Measurements from ENCODE around the gene RASGRP2.
"Not testable (repeated sequence)": the region's sequence is repeated elsewhere in the genome, so short reads cannot be mapped to it uniquely, and the experiment has no call there.

The RASGRP2 gene

DNA sequence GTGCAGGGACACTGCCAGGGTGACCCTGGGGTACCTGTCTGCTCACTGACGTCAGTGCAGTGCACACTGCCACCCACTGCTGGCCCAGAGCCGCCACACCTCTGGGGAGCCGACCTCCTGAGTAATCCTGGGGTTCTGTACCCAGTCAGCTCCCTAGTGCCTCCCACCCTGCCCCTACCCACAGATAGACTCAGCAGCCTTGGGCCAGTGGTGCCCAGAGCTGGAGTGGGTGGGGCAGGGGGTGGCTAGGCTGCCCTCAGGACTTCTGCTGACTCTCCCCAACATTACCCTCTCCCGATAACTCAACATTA is 26.7 kb downstream of the RASGRP2 start:
- no peak for DNase-seq

DNA sequence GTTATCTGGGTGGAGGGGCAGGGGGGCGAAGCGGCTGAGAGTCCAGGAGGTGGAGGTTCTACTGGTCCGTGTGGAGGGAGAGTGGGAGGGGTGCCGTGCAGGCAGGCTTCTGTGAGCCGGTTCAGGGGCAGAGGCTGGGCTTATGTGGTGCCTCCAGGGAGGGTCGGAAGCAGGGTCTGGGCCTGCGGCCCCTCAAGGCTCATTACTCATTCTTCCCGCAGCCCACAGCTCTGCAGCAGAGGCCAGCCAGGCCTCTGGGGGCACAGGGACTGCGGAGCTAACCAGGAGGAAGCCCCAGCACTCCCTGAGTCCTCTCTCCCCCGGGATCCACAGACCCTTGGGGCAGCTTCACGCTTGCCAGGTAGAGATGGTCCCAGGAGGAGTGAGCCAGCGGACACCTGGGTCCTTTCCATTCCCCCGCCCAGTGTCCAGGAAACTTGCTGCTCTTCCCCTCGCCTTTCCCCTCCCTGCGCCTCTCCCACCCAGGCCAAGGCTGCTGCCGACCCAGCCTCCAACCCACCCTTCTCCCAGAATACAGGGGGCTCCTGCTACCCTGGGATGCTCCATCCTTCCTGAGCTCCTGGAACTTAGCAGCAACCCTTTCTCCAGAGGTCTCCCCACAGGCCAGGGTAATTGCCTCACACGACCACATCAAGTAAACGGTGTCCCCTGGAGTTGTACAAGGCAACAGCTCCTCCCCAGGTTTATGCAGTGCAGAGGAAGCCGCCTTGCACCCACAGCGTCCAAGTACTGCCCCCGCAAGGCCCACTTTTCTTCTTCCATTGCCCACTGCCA is 27.3 kb downstream of the RASGRP2 start:
- DNase-seq: no peak

DNA sequence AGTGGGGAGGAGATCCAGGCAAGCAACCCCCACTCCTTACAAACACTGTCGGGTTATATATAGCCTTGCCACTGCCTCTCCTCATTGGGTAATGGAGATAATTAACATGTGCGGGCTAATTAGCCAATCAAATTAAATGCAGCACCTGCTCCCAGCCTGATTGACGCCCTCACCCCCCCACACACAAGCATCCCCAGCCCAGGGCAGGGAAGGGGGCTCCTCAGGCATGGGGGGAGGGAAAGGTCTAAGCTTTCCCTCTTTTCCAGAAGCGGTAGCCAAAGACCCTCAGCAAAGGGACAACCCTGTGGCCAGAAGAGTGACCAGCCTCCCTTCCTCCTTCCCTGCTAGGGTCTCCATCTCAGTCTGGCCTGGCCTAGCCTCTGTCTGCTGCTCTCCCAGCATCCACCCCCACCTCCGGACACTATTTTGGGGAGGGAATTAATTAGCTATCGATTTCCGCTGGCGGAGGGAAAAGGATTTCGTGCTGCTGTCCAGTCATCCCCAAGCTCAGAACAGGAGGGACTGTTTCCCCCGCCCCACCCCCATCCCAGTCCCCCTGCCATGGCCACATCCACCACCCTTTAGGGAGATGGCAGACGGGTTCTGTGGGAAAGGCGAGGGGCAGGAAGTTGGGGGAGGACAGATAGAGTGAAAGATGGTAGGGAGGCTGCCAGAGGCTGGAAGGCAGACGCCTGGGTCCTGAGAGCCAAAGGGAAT is 28.0 kb downstream of the RASGRP2 start:
- DNase-seq: no peak

DNA sequence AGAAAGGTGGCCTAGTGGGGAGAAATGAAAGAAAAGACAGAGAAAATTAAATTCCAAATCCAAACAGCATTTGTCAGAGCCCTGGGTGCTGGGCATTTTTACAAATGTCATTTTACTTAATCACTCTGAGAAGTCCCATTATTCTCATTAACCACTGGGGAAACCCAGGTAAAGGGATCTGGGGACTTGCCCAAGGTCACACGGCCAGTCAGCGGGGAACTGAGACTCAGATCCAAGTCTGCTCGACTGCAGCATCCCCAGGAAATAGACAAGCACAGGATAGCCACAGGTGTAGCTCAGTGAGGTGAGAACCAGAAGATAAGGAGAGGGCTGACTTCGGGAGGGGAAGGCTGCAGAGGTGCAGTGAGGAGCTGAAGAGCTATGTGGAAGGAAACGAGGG is 28.8 kb downstream of the RASGRP2 start:
- no peak for DNase-seq

DNA sequence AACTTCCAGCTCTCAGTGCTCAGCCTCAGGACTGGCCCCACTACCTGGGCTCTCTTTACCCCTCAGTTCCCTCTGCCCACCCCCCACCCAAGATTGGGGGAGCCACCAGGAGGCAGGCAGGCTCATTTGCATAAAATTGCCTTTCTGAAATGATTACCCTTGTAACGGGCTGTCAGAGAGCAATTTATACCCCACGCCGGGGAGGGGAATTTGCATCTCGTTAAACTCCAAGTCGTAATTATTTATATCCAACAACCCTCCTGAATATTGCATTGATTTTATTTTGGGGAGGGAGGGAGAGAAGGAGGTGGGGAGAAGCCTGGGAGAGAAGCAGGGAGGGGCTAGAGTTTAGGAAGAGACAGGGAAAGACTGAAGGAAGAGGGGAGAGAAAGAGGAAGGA is 29.3 kb downstream of the RASGRP2 start:
- DNase-seq: no peak

DNA sequence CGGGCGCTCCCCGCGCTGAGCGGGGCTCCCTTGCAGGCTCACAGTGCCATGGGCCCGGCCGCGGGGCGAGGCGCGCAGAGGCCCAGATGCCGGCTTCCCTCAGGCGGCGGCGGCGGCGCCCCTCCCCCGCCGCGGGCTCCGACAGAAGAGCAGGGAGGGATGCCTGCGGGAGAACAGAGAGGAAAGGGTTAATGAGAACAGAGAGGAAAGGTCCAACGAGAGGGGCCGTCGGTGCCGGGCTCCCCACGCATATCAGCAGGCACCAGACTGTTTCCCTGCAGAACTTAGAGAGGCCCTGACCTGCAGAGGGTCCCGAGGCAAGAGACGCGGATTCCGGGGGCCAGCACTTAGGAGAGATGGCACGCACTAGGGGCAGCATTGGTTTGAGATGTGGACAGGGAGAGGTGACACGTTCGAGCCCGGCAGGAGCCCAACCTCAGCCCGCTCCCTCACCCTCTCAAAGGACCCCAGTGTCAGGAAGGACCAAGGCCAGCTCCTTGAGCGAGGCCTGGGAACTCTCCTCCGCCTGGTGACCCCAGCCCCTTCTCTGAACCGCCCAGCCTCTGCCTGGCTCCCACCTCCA is 30.1 kb downstream of the RASGRP2 start:
- DNase-seq: no peak

DNA sequence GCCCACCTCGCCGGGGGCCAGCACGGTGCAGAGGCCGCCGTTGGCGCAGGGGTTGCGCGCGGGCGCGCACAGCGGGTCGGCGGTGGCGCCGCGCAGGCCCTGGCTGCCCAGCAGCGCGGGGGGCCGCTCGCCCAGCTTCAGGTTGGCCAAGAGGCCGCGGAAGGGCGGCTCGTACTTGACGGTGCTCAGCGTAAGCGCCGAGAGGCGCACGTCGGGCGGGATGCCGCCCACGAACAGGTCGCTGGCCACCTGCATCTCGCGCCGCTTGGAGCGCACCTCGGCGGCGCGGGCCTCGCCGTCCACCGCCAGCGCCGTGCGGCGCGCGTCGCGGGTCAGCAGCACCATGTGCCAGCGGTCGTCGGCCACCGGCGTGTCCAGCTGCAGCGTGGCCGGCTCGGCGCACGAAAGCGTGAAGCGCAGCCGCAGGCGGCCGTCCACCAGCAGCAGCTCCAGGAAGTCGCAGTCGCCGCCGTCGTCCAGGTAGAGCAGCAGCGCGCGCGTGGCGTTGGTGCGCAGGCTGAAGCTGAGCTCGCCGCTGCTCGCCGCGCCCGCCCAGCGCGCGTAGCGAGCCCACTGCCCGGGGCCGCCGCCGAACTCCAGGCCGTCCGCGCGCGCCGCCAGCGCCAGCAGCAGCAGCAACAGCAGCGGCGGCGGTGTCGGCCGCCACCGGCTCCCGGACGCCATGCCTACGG is 30.8 kb downstream of the RASGRP2 start:
- DNase-seq: no peak

DNA sequence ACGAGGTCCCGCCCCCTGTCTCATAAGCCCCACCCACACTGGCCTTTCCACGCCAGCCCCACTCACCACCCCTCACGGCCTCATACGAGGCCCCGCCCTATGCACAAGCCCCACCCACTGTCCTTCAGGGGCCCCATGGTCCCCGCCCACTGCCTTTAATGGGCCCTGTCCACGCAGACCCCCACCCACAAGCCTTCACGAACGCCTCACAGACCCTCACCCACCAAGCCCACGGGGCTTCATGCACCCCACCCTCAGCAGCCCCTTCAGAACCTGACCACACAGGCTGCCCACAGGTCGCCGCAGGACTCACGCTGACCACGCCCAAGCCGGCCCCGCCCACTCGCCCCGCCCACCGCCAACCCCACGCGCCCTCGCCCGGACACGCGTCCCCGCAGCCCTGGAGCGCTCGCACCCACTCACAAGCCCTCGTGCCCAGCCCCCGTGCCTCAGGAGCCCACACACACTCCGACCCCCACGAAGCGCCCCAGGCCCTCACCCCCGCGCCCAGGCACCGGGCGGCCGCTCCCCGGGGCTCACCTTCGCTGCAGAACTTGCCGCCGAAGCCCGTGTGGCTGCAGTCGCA is 31.4 kb downstream of the RASGRP2 start:
- DNase-seq: no peak

DNA sequence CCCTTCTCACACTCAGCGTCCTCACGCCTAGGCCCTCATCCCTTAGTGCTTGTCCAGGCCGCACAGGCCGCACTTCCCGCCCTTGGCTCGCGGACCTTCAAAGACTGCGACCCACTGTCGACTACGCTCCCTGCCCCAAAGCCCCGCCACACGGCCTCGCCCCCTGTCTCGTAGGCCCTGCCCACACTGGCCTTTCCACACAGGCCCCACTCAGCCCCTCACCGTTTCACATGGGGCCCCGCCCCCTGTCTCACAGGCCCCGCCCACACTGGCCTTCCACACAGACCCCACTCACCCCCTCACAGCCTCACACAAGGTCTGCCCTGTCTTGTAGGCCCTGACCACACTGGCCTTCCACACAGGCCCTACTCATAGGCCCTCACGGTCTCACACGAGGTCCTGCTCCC is 32.0 kb downstream of the RASGRP2 start:
- no peak for DNase-seq

DNA sequence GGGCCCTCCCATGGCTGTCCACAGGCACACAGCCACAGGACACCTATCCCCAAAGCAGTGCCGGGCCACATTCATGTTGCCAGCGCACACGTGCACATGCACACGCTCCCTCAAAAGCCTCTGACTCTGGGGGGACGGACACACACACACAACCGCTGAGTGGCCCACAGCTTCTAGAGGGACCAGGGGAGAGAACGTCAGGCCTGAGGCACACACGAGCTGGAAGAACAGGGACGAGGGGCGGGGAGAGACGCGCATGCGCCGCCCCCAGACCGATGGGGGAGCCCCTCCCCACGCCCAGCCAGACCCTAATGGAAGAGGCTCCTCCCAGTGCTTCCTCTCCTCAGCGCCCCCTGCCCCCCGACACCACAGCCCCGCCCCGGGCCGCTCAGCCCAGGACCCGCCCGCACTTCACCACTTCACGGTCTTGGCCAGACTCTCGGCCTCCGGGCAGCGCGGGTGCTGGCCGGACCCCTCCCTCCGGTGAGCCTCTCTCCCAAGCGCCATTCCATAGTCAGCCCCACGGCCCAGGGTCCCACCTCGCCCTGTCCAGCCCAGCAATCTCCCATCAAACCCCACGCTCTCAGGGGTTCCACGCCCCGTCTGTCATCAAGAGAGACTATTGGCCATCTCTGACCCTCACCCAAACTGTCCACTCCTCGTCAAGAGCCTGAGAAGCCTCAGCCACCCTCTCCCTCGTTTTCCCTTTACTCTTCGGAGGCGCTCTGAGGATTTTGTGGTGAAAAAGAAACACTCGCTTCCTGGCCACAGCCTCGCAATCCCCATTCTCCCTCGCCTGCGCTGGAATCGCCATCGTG is 32.6 kb downstream of the RASGRP2 start:
- no peak for DNase-seq

DNA sequence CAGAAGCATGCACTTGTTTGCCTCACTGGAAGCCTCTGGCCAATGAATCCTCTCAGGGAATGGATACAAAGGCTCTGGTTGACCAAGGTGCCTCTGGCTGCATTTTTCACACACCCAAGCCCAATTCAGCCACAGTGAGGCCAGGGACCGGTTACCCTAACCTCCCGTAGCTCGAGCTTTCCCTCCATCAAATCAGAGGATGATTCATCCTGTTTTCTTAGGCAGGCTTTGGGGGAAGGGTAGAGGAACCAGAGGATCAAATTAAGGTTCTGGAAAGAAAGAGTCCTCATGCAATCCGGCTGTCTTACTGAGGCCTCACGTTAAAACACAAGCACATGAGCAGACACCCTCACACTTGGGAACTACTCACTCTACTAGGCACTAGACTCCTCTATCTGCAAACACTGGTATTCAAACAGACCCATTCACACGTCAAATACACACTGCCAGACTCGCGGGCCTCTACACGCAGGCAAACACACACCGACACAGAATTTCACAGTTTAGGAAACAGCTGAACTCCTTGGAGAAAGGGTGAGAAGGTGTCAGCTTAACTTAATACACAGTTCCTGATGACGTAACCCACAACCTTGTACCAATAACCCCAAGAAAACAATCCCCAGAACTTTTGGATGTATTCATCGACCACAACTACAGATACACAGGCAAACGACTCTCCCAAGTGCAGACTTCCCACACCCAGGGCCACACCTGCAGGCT is 33.4 kb downstream of the RASGRP2 start:
- no peak for DNase-seq

DNA sequence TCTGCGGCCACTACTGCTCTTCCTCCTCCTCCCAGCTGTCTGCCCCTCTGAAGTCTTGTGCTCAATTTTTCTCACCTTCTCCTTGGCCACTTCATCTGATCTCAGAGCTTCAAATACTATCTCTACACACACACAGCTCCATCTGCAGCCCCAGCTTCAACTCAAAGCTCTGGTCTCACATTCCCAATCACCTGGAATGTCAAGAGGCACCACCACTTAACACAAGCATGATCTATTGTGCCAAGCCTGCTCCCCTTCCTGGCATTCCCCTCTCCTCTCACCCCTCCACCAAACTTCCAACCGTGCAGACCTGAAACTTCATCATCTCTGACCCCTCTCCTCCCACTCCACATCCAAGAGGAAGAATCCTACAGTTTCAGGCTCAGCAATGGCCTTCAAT is 38.4 kb downstream of the RASGRP2 start:
- DNase-seq: no peak

DNA sequence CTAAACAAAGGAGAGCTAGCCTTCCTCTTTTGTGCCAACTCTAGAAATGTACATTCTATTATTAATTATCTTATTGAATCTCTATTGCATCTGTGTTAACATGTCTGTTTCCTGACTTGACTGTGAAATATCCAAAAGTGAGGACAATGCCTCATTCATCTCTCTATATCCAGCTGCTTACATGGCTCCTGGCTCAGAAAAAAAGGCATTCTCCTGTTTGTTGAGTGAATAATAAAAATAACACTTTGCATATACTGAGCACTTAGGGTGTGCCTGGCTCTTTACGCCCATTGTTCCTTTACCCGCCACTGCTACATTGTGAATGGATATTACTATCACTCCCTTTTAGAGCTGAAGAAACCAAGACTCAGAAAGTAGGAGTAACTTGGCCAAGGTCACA is 40.9 kb downstream of the RASGRP2 start:
- no peak for DNase-seq

DNA sequence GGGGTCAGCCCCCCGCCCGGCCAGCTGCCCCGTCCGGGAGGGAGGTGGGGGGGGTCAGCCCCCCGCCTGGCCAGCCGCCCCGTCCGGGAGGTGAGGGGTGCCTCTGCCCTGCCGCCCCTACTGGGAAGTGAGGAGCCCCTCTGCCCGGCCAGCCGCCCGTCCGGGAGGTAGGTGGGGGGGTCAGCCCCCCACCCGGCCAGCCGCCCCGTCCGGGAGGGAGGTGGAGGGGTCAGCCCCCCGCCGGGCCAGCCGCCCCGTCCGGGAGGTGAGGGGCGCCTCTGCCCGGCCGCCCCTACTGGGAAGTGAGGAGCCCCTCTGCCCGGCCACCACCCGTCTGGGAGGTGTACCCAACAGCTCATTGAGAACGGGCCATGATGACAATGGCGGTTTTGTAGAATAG is 42.0 kb downstream of the RASGRP2 start:
- DNase-seq: not testable (repeated sequence)

DNA sequence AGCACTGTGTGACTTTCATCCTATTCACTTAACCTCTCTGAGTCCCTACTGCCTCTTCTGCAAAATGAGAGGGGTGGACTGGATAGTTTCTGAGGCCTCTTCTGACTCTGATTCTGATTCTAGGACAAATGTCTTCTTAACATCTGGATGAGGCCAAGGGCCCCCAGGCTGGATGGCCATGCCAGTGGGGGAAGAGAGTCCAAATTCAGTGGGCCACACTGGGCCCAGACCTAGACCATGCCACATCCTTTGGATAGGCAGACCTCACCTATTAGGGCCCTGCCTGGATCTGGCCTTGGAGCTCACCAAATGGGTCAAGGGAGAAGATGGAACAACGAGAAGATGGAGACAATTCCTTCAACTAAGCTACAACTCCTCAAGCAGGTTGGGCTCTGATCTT is 45.5 kb downstream of the RASGRP2 start:
- DNase-seq: no peak

DNA sequence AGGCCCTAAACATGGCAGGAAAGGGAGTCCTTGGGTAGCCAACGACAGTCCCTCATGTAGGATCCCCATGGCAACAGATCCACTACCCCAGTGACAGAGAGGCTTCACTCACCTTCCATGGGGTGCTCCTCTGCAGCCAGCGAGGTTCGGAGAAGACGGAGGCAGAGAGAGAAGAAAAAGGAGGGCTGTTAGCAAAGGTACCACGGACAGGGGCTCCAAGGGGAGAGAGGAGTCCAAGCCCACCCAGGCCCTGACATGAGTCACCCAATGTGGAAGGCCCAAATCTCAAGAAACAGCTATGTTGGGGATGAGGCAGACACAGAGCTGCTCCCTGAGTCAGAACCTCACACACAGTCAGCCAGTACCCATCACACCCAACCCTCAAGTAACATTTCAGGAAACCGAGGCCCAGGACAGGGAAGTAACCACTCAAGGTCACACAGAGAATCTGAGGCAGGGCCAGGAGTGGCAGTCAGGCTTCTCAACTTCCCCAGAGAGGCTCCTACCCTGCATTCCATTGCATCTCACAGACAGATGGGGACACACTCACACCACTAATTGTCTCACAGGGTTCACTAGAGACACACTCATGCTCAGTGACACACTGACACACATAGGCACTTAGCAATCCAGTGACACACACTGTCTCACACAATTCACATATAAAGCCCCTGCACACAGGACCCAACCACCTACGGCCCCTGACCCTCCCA is 46.1 kb downstream of the RASGRP2 start:
- no peak for DNase-seq

DNA sequence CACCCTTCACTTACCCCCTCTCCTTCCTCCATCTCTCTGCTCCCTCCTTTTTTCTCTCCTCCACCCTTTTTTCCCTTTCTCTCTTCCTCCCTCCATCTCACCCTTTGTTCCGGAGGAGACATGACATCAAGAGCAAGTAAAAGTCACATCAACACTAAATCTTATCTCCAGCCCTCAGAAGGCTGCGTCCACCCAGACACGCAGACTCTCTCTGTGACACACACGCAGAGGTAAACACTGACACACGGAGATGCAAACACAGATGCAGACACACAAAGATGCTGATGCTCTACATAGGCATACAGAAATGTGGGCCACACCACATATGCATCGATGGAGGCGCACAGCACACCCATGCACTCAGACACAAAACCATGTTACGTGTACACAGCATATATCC is 47.9 kb downstream of the RASGRP2 start:
- no peak for DNase-seq

DNA sequence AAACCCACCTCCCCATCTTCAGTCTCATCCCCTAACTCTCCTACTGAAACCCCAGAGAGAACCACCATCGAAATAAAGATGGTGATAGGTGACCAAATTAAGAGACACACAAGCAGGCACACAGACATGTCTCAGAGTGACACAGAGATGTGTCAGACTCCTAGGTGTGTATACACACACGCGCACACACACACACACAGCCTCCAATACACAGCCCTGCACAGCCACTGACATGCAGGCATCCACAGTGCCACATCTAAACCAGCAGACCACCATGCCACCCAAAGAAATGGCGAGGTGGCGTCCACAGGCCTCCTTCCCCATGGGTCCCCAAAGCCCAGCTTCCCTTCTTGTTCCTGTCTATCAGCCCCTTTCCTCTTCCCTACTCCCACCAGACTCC is 48.4 kb downstream of the RASGRP2 start:
- no peak for DNase-seq

DNA sequence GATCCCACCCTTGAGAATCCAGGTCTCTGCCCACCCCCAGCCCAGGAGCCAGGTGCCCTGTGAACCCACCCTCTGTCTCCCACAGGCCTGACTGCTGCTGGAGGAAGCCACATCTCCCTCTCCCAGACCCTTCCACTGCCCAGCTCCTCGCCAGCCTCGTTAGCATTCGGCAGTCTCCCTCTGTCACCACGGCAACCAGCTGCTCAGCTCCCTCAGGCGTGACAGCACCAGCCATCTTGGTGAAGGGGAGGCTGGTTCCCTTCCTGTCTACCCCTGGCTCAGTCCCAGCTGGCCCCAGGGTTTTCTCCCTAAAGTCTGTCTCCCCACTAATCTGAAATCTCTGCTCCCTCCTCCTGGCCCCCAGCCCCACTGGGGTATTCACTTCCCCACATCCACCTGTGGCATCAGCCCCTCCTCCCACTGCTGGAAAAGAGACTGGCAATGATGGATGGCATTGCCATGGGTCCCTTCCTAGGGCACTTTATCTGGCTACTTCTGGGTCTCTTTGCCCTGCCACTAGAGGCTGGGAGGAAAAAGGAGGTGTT is 49.0 kb downstream of the RASGRP2 start:
- DNase-seq: no peak

DNA sequence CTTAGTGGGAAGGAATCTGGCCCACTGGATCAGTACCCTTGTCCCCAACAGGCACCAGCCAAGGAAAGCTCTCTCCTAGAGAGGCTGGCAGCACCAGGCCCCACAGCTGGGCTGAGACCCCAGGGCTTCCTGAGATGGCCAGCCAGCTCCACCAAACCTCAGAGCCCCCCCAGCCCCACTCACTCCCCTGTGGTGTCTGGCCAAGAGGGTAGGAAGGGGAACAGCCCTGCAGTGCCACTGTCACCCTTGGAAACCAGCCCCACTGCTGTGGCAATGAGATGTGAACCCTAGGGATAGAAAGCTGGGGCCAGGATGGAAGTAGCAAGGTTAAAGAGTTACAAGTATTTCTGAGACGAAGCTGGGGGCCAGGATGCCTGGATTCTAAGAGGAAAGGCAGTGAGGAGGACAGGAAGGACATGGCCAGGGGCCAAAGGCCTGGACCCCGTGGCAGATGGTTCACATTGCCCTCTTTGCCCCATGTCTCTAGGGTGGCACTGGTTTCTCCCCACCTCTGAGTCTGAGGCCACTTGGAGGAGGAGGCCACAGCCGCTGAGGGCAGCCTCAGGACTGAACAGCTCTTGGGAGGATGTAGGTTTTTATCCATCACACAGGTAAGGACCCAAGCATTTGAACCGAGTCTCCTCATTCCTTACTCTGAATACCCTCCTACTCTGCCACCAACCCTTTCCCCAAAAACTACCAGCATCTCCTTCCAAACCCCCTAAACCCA is 49.8 kb downstream of the RASGRP2 start:
- DNase-seq: no peak
